ENCODE measurements around the gene NLRP5. TPM values are rescaled to one million over a fixed set of nuclear protein-coding genes. Genes with fewer than 3 reads are reported as not detected.
"Not testable (repeated sequence)": the region's sequence is repeated elsewhere in the genome, so short reads cannot be mapped to it uniquely, and the experiment has no call there.

The NLRP5 gene
- total RNA-seq, 2 donors from 2014 or later: not detected

- intact Hi-C loops (cut with DNase I): no loop called here
- DNase-seq (ENCODE audit: low spot score): no peak
These were observed 106.4 kb downstream of the NLRP5 start for GRCh38 chr19:56092685-56093631.

GRCh38 chr19:56094449-56094848 lies 107.9 kb downstream of the NLRP5 start:
- intact Hi-C loops (cut with DNase I): no loop called here
- no peak for DNase-seq (ENCODE audit: low spot score)

- intact Hi-C loops (cut with DNase I): no loop called here
- DNase-seq (ENCODE audit: low spot score): no peak
These were observed 110.1 kb downstream of the NLRP5 start for GRCh38 chr19:56096665-56097064.

- DNase-seq (ENCODE audit: low spot score): no peak
- intact Hi-C loops (cut with DNase I): no loop called here
These were observed 110.7 kb downstream of the NLRP5 start for GRCh38 chr19:56097306-56097705.

GRCh38 chr19:56097776-56098175 lies 111.2 kb downstream of the NLRP5 start:
- DNase-seq (ENCODE audit: low spot score): no peak
- intact Hi-C loops (cut with DNase I): no loop called here

- DNase-seq (ENCODE audit: low spot score); intact Hi-C loops (cut with DNase I): not testable (repeated sequence)
These were observed 111.7 kb downstream of the NLRP5 start for GRCh38 chr19:56098237-56098636.

- intact Hi-C loops (cut with DNase I): no loop called here
- no peak for DNase-seq (ENCODE audit: low spot score)
These were observed 112.4 kb downstream of the NLRP5 start for GRCh38 chr19:56098731-56099568.

- no peak for DNase-seq (ENCODE audit: low spot score)
- intact Hi-C loops (cut with DNase I): no loop called here
These were observed 113.3 kb downstream of the NLRP5 start for GRCh38 chr19:56099638-56100539.

GRCh38 chr19:56101095-56101494 lies 114.5 kb downstream of the NLRP5 start:
- no peak for DNase-seq (ENCODE audit: low spot score)
- intact Hi-C loops (cut with DNase I): no loop called here

- no peak for DNase-seq (ENCODE audit: low spot score)
- intact Hi-C loops (cut with DNase I): no loop called here
These were observed 115.4 kb downstream of the NLRP5 start for GRCh38 chr19:56101746-56102535.

- DNase-seq (ENCODE audit: low spot score): no peak
These were observed 116.5 kb downstream of the NLRP5 start for GRCh38 chr19:56103027-56103614.

GRCh38 chr19:56104423-56104822 lies 117.8 kb downstream of the NLRP5 start:
- DNase-seq (ENCODE audit: low spot score): no peak

More at GRCh38 chr19:56103027-56103614, 116.5 kb downstream of the NLRP5 start:
- intact Hi-C loops (cut with DNase I): no loop called here

GRCh38 chr19:56105090-56105701 lies 118.6 kb downstream of the NLRP5 start:
- DNase-seq (ENCODE audit: low spot score): peak; percentile 91
- intact Hi-C loops (cut with DNase I): no loop called here

More at GRCh38 chr19:56104423-56104822, 117.8 kb downstream of the NLRP5 start:
- intact Hi-C loops (cut with DNase I): no loop called here

GRCh38 chr19:56105831-56106396 lies 119.3 kb downstream of the NLRP5 start:
- DNase-seq (ENCODE audit: low spot score); intact Hi-C loops (cut with DNase I): not testable (repeated sequence)

- intact Hi-C loops (cut with DNase I): no loop called here
- DNase-seq (ENCODE audit: low spot score): no peak
These were observed 119.8 kb downstream of the NLRP5 start for GRCh38 chr19:56106397-56106849.

- intact Hi-C loops (cut with DNase I): no loop called here
These were observed 120.4 kb downstream of the NLRP5 start for GRCh38 chr19:56106993-56107392.

More at GRCh38 chr19:56106993-56107392, 120.4 kb downstream of the NLRP5 start:
- DNase-seq (ENCODE audit: low spot score): no peak
